ENCODE measurements around the gene HOXA4.

DNA sequence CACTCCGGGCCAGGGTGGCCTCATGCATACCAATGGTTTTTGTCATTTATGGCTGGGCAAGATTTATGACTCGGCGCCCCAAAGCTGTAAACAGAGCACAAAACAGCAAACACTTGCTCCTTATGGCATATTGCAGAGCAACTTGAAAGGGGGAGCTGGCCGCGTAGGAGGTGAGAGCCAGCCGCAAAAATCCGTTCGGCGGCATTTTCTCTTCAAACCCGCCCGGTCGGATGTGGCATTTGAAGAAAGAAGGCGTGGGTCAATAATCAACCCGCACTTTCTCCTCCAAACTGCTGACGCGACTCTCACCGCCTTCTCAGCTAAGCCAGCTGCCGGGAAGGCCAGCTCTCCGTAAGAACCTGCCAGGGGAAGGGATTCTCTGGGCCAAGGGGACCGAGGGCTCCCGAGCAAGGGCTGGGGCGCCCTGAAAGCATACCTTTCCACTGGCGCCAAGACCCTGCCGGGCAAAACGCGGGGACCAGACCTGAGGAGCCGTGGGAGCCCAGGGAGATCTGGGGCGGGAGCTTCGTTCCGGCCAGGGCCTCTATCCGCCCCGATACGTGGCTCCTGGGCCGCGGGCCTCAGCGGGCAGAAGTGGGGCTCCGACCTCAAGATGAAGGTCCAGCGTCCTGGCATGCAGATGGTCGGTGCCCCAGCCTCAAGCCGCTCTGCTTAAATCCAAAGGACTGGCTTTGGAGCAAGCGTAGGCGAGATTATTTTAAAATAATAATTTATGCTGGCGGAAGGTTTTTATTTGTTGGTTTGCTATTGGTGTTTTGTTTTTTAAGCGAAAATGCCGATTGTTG lies 15.1 kb downstream of the HOXA4 start:
- no peak for TF ChIP-seq CTCF (optimal IDR thresholded peaks at IDR 0.05 in 1 of 3, IDR thresholded peaks at IDR 0.05 in 1 of 3, conservative IDR thresholded peaks at IDR 0.05 in 1 of 3; ENCODE audit: extremely low read depth in 1 of 3, insufficient read depth in 2 of 3, low read length in 3 of 3)
- TF ChIP-seq EZH2 (IDR thresholded peaks at IDR 0.05; ENCODE audit: low read length), result no peak
